Hippocampal formation (tissue), 2 donors: ENCODE measurements around the gene SMIM31.

Source experiments
- DNase-seq, 2 donors: peaks; one replicate each; lab custom pipeline; 2025; lab: John Stamatoyannopoulos, UW

The SMIM31 gene

GRCh38 chr4:164753873-164754488 lies at the start of gene SMIM31:
Gene SMIM31 (plus strand): TSS chr4:164754131. CDS start chr4:164770444, 16,313 bp downstream.
- DNase-seq, result no peak

DNA sequence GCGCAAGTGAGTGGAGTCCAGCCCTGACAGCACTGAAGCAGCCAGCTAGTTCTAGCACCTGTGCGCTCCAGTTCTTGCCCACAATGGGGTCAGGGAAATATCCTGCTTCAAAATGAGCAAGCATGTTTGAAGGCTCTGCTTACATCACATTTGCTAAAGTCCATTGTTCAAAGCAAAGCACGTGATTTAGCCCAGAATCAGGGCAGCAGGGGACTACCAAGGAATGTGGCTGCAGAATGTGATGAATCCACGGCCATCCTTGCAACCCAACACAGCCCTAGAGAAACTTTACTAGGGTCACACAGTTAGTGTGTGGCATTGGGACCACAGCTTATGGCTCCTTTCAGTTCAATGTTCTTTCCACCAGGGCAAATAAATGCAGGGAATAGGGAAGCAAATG lies 47.3 kb upstream of the SMIM31 start:
- DNase-seq, result no peak

DNA sequence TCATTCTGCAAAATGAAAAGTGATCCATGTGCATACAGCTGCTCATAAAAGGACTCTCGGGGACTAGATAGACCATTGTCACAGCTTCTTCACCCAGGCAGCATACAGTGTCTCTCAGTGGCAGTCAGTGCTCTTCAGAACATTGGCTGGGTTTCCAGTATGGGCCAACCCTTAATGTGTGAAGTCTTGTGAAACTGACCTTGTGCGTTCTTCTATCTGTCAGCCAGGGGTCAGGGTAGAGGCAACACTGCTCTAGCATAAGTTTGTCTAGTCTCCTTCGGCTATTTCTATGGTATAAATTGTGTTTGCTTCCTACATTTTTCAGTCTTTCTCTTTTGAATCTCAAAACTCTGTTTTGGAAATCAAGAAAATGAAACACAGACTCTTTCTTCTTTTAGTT lies 37.0 kb upstream of the SMIM31 start:
- no peak for DNase-seq

DNA sequence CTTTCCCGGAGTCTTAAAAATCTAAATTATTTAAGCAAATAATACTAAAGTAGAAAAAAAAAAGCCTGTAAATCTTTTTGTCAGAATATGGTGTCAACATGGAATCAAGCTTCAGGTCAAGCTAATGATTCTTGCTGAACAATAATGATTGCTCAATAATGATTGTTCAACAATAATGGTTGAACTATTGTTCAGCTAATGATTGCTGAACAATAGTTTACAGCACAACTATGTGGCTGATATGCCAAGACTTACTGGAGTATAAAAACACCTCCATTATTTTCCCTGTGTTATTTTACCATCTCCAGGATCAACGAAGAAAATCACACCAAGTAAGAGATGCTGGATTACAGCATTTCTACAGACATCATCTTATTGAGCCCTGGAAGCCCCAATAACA lies 35.1 kb upstream of the SMIM31 start:
- no peak for DNase-seq

DNA sequence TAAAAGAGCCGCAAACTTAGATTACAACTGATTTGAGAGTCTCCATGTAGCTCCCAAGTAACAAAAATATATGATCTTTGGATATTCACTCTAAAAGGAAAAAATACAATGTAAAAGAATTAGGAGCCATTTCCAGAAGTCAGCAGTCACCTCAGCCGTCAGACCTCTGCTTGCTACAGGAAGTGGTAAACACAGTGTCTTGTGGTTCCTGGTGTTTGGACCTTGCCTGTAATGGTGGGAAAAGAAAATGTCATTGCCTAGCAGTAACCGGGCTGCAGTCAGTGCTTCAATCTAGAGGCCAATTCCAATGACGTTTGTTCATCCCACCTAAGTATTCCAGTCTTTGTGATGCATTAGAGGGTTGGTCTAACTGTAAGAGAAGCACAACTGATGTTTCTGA lies 28.9 kb upstream of the SMIM31 start:
- DNase-seq, result no peak

GRCh38 chr4:164730705-164731393 lies 23.1 kb upstream of the SMIM31 start:
- no peak for DNase-seq

- peak; percentile 33 to 66 for DNase-seq
These were observed 22.0 kb upstream of the SMIM31 start for GRCh38 chr4:164731827-164732474.

GRCh38 chr4:164734484-164734883 lies 19.4 kb upstream of the SMIM31 start:
- DNase-seq, result no peak

DNA sequence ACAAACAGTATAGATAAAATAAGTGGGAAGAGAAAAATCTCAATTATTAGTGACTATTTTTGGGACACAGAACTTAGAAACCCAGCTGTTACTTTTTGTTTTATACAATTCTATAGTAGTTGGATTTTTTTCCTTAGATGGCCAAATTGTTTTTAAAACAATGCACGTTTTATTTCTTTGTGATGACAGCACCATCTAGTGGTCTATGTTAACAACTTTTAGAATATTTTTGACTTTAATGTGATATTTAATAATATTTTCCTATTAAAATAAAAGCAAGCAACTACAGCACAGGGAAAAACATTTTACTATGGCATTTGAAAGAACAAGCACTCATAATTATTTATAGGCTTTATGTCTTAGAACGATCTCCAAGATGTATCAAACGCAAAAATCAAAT lies 5.6 kb upstream of the SMIM31 start:
- peak in 1 of 2 donors; percentile 34 for DNase-seq

DNA sequence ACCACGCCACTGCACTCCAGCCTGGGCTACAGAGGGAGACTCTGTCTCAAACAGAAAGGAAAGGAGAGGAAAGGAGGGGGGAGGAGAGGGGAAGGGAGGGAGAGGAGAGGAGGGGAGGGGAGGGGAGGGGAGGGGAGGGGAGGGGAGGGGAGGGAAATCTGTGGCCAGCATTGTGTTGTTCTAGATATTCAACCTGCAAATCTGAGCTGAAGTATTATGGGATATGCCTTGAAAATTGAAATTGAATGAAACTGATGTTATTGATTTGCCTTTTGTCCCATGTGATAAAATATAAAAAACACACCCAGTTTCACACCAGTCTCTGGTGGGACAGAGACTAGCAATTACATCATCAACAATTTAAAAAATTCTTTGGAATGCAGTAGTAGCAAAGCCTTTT lies 1.5 kb downstream of the SMIM31 start:
- DNase-seq, result no peak

DNA sequence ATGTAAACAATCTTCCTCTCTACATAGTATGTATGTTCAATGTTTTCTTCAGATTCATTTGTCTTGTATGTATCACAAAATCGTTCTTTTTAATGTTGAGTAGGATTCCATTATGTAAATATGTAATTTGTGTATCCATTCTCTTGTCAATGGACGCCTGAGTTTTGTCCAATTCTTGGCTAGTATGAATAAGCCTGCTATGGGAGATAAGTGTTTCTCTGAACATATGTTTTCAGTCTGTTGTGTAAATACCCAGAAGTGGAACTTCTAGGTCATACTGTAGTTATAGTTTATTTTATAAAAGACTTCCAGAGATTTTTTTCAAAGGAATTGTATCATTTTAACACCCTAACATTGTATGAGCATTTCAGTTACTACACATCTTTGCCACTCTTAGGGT lies 2.8 kb downstream of the SMIM31 start:
- DNase-seq, result no peak

DNA sequence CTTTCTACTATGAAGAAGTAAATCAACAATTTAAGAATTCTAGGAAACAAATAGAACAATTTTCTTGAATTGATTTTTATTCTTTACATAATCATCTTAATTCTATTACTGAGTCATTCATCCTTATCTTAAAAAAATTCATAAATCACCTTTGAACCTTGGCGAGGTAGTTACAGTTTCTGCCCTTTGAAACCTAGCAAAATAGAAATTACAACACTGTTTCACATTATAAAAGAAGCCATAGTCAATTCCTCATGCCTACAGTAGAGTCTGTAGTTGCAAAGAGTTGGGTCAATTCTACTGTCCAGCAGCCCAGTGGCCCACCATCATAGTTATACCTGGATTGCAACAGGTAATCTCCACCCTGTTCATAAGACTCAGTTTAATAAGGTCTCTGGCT lies 7.3 kb downstream of the SMIM31 start:
- DNase-seq, result no peak

- DNase-seq, result no peak
These were observed 7.9 kb downstream of the SMIM31 start for GRCh38 chr4:164761746-164762275.

DNA sequence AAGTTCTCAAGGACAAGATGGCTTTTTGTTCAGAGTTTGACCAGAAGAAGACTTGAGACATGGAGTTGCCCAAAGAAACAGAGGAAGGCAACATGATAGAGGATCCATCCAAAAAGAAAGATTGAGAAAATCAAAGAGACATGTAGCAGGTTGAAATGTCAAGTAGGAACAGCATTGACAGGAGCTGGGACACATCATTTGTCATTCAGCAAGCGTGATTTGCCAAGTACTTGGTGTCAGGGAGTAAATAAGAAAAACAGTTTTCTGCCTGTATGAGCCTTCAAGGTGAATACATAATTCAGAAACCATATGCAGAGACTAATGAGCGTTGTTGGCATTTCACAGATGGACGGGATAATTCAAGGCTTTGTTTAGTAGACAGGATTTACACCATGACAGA lies 11.2 kb downstream of the SMIM31 start:
- DNase-seq, result no peak

GRCh38 chr4:164765833-164766232 lies 11.9 kb downstream of the SMIM31 start:
- DNase-seq, result no peak

DNA sequence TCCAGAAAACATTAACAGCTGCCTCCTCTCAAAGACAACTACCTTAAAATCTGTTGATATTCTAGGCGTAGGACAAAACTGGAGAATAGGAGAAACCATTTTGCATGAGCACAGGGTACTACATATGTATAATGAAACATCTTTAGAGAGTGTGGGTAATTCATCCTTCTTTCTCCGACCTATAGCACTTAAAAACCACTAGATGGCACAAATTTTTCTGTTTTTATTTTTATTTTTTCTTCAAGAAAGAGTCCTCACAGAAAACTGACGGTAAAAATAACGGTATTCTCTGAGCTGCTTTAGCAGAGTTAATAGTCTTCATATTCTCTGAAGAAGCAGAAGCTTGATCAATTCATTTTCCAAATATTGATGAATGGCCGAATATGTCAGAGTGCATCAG lies 14.6 kb downstream of the SMIM31 start:
- DNase-seq, result peak in 1 of 2 donors; percentile 12

- DNase-seq, result no peak
These were observed 16.2 kb downstream of the SMIM31 start for GRCh38 chr4:164770010-164770724.

GRCh38 chr4:164771088-164771487 lies 17.2 kb downstream of the SMIM31 start:
- DNase-seq, result no peak

GRCh38 chr4:164772076-164772475 lies 18.1 kb downstream of the SMIM31 start:
- DNase-seq, result no peak

DNA sequence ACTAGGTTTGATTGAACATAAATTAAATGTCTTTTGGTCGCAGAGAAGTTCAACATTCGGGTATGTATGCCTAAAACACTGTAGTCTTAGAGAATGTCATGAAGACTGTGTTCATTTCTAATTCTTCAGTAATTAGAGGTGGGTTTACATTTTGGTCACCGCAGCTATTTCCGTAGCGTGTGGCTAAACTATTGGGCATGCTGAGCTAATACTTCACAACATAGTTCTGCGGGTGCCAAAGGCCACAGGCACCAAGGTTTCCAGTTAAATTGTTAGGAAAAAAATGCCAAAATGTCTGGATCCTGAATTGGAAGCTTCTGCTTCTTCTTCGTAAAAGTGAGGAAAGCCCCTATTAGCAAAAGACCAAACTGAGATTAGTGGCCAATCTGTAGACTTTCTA lies 25.1 kb downstream of the SMIM31 start:
- no peak for DNase-seq

- DNase-seq, result peak; percentile 16 to 33
These were observed 25.9 kb downstream of the SMIM31 start for GRCh38 chr4:164779811-164780216.

GRCh38 chr4:164780839-164781238 lies 26.9 kb downstream of the SMIM31 start:
- no peak for DNase-seq
